ENCODE measurements around the gene MIER2. TPM values are rescaled to one million over a fixed set of nuclear protein-coding genes. Genes with fewer than 3 reads are reported as not detected.

The MIER2 gene
- total and polyA plus RNA-seq, 10 of the 15 experiments (the other 5 are each of a cell fraction or from before 2014, with no cell fraction given): 0.48 to 23.6 (median 12.1) TPM

DNA sequence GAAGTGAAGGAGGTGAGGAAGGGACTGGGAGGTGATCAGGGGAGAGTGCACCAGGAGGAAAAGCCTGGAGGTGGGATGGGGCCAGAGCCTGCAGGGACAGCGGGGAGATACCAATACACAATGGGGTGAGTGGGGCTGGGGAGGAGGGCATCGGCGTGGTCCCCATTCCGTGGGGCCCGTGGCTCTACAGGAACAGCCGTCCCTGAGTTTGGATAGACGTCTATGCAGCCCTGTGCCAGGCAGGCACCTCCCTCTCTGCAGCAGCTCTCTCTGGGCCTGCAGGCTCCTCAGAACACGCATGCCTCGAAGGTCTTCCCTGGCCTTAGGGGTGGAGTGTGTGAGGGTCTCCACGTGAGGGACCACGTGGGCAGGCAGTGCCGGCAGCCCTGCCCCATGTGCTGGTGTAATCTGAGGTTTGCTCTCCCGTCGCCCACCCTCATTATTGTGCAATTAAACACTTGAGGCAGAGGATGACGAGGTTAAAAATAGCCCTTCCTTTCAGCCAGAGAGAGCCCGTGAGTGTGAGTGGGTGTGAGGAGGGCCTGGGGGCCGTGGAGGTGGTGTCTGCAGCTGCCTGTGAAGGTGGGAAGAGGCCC, 47.9 kb upstream of the MIER2 start:
- FAIRE-seq: no peak

More for the DNA sequence above, 47.9 kb upstream of the MIER2 start:
- no peaks in the 10 kb centered on the region for H4K20me1 ChIP-seq (ENCODE audit: control insufficient read depth, insufficient read depth)
- H3K4me2 ChIP-seq (ENCODE audit: control insufficient read depth, insufficient read depth): no peak overlapping the region
- BruUV-seq (replicated peaks): no TSS peak
- no peak overlapping the region for H3K4me3 ChIP-seq
- peaks cover 5% of the 10 kb centered on the region; the same call in 2 of the 3 replicates for H3K9me3 ChIP-seq (replicated peaks; ENCODE audit: control insufficient read depth, insufficient read depth, low read length)
- no peak overlapping the region for H3K27ac ChIP-seq (ENCODE audit: control insufficient read depth, insufficient read depth)
- WGBS (ENCODE audit: insufficient coverage, insufficient replicate concordance, low lambda C conversion rate, missing lambda C conversion rate): 25% methylated on average over 16 of the region's 17 CpGs
- DNase-seq (ENCODE audit: low read depth, low spot score) (no peak), ATAC-seq (no peak)
- H3K27me3 ChIP-seq (replicated peaks in 1 of 2; ENCODE audit: control insufficient read depth in 2 of 2, insufficient read depth in 2 of 2, low read length in 1 of 2): no peaks in the 10 kb centered on the region
- TF ChIP-seq FOXM1 (IDR thresholded peaks at IDR 0.05; ENCODE audit: low read depth, low read length) (no peak), RBBP5 (conservative IDR thresholded peaks at IDR 0.05) (no peak), HDAC6 (IDR thresholded peaks at IDR 0.05; ENCODE audit: unreplicated experiment) (no peak), MXI1 (IDR thresholded peaks at IDR 0.05; ENCODE audit: low read depth, low read length) (no peak)
- TF ChIP-seq, protein P1, sequence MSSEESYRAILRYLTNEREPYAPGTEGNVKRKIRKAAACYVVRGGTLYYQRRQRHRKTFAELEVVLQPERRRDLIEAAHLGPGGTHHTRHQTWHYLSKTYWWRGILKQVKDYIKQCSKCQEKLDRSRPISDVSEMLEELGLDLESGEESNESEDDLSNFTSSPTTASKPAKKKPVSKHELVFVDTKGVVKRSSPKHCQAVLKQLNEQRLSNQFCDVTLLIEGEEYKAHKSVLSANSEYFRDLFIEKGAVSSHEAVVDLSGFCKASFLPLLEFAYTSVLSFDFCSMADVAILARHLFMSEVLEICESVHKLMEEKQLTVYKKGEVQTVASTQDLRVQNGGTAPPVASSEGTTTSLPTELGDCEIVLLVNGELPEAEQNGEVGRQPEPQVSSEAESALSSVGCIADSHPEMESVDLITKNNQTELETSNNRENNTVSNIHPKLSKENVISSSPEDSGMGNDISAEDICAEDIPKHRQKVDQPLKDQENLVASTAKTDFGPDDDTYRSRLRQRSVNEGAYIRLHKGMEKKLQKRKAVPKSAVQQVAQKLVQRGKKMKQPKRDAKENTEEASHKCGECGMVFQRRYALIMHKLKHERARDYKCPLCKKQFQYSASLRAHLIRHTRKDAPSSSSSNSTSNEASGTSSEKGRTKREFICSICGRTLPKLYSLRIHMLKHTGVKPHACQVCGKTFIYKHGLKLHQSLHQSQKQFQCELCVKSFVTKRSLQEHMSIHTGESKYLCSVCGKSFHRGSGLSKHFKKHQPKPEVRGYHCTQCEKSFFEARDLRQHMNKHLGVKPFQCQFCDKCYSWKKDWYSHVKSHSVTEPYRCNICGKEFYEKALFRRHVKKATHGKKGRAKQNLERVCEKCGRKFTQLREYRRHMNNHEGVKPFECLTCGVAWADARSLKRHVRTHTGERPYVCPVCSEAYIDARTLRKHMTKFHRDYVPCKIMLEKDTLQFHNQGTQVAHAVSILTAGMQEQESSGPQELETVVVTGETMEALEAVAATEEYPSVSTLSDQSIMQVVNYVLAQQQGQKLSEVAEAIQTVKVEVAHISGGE (CRISPR knock-in tag; IDR thresholded peaks at IDR 0.05): no peak
- no peaks in the 10 kb centered on the region for H3K4me1 ChIP-seq (ENCODE audit: control insufficient read depth, insufficient read depth, low read length)
- H3K9ac ChIP-seq (ENCODE audit: control insufficient read depth, insufficient read depth, low read length): no peak overlapping the region
- POLR2A ChIA-PET: no interaction called here
- SMC1A ChIA-PET (ENCODE audit: uncharacterized antibody, unreplicated experiment): no interaction called here
- CTCF ChIA-PET: no interaction called here
- no peaks in the 10 kb centered on the region for H3K36me3 ChIP-seq (ENCODE audit: control insufficient read depth in 2 of 2, insufficient read depth in 2 of 2, low read length in 1 of 2)
- RAD21 ChIA-PET (ENCODE audit: unreplicated experiment): no interaction called here
- H2AFZ ChIP-seq (ENCODE audit: control insufficient read depth, low read depth, low read length): no peak overlapping the region
- H3K79me2 ChIP-seq (ENCODE audit: control insufficient read depth, insufficient read depth, low read length): no peaks in the 10 kb centered on the region
- in situ Hi-C loops (cut with MboI): no loop called here
- intact Hi-C loops (cut with micrococcal nuclease; ENCODE audit: unreplicated experiment): no loop called here

Measured in GM12878 (cell line).